Activated gamma-delta T cell treated with Interleukin-2 at 50 U/mL for 16 hours (primary cell): ENCODE data around the gene PARG.
"Not testable (repeated sequence)": the region's sequence is repeated elsewhere in the genome, so short reads cannot be mapped to it uniquely, and the experiment has no call there.

Experiments
- DNase-seq: peaks from one replicate; pipeline ENCODE4 v3.0.0-alpha.2; 2020

The PARG gene

DNA sequence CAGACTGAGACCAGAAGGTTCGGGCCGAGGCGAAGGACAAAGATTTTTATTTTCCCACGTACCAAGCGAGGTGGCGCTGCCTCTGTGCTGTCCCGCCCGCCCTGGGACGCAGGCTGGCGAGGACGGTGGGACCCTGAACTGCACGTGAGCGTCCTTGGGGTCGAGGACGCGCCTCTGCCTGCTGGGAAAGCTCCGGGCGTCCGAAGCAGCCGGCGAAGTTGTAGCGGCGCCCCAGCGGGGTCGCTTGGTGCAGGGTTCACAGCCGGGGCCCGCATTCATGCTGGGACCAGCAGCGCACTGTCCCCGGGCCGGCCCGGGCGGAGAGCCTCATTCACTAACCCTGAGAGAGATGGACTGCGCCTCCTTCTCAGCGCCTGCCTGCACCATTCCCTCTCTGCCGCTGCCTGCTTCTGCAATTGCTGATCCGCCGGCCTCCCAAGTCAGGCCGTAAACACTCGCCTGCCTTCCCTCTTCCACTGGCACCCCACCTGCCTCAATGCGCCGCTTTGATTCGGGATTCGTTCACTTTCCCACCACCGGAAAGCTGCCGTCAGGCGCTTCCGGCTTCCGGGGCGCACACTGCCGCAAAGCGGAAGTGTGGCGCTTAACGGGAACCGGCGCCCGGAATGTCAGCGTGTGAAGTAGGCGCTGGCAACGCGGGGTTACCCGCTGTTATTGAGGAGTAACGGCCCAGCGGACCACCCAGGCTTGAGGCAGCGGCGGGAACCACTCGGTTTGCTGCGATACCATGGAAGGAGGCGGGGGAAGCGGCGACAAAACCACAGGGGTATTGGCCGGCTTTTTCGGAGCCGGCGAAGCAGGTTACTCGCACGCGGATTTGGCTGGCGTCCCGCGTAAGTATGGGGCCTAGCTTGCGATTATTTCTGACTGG is at the start of gene PARG, which contains the start of gene TIMM23B:
TSS of gene PARG (minus strand) at position 581 of the 892 bp plus-strand sequence. CDS start at position 279, 302 bp downstream.
TSS of gene TIMM23B (plus strand) at position 607 of the 892 bp plus-strand sequence. CDS start at position 749, 142 bp downstream.
- DNase-seq, result peak; percentile 69

DNA sequence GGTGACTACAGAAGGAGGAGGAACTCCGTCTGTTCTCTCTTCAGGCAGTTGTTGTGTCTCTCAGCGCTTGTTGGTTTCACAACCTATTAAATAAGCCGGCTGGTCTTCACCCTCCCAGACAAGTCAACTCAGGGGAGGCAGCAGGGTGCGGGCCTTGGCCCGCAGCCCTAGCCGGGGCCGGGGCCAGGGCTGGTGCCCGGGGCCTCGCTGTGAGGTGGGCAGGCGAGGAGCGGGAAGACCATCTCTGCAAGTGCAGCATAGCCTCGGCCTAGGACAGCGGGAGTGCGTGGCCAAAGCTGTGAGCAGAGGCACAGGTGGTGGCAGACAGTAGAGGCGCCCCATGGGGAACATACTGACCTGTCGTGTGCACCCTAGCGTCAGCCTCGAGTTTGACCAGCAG is 46.5 kb upstream of the PARG start, which contains the start of gene AGAP6:
TSS of gene AGAP6 (plus strand) at position 31 of the 400 bp plus-strand sequence. CDS start at position 341, 310 bp downstream.
- not testable (repeated sequence) for DNase-seq

DNA sequence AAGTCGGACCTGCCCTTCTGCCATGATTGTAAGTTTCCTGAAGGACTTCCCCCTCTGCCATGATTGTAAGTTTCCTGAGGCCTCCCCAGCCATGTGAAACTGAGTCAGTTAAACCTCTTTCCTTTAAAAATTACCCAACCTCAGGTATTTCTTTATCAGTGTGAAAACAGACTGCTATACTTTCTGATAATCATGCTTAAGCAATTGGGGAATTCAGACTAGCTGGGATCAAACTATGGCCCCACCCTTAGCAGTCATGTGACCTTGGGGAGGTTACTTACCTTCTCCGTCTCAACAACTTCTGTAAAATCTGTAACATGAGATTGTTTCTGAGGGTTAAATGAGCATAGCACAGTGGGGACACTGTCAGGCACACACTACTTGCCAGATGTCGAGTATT is 45.4 kb upstream of the PARG start:
- DNase-seq, result not testable (repeated sequence)

DNA sequence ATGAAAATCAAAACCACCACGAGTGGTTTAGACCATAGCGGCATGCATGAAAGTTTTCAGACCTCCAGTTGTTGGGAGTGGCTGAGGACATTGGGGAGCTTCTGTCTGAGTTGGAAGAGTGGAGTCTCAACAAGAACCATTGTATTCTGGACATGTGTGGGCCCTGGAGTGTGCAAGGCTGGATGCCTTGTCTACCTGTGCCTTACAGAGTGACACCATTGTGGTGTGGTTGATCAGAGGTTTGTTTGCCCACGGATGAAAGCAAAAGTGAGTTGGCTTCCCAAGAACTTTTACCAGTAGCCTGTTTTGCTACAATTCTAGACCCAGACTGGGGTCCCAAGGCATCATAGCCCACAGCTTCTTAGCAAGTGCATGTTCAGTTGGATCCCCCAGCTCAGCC is 35.9 kb upstream of the PARG start:
- not testable (repeated sequence) for DNase-seq

DNA sequence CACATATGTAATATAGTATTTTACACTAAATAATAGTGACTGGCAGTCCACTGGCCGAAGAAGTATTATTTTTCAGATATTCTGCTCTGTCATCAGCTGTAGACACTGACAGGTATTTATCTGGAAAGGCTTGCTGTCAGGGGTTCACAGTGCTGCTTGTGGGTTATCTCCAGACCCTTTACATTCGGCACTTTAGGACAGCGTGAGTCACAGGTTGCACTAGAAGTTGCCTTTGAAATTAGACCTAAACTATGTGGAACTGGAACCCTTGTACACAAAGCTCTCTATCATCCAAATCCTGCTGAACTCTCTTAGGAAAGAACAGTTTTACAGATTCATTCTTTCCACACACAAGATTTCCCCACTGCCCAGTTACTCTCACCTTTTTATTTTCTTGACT is 30.3 kb upstream of the PARG start:
- DNase-seq, result not testable (repeated sequence)

DNA sequence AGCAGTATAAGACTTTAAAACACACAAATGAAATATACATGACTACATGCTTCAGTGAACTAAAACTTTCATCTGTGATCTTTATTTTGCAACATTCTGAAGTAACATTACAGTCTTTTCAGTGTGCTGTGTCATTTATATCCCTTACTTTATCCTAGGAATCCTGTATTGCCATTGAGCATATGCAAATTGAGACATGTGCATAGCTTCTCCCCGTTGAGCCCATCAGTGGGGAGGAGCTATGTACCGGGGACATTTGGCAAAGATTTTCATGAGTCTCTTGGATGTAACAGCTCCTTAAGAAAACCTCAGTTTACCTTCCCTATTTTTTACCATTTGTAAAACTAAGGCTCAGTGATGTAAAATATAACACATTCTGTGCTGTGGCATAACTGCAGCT is 29.6 kb upstream of the PARG start:
- DNase-seq, result not testable (repeated sequence)

DNA sequence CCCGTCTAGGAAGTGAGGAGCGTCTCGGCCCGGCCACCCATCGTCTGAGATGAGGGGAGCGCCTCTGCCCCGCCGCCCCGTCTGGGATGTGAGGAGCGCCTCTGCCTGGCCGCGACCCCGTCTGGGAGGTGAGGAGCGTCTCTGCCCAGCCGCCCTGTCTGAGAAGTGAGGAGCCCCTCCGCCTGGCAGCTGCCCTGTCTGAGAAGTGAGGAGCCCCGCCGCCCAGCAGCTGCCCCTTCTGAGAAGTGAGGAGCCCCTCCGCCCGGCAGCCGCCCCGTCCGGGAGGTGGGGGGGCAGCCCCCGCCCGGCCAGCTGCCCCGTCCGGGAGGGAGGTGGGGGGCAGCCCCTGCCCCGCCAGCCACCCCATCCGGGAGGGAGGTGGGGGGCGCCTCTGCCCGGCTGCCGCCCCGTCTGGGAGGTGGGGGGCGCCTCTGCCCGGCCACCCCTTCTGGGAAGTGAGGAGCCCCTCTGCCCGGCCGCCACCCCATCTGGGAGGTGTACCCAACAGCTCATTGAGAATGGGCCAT is 28.6 kb upstream of the PARG start:
- DNase-seq, result not testable (repeated sequence)

DNA sequence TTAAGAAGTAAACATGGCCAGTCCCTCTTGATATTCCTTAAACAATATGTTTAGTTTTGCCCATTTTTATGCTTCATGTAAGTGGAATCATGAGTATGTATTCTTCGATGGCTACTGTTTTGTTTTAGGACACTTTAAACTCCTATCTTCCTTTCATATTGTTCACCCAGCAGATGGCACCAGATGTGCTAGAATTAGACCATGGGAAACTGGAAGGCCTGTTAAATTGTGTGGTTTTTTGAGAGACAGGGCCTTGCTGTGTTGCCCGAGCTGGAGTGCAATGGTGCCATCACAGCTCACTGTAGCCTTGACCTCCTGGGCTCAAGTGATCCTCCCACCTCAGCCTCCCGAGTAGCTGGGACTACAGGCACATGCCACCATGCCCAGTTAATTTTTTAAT is 11.3 kb upstream of the PARG start:
- DNase-seq, result not testable (repeated sequence)

DNA sequence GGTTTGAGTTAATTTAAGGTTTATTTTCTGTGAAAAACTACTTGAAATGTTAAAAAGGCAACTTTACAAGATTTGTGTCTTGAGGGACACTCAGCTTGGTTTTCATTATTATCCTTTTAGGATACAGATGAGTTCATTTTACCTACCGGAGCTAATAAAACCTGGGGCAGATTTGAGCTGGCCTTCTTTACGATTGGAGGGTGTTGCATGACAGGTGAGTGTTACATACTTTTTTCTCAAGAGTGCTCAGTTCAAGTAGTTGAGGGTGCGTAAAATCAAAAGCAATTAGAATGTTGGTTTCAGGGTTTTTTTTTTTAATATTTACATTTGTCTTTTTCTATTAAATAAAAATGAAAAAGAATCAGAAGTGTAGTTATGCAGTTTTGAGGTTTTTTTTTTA is 10.2 kb upstream of the PARG start:
- DNase-seq, result not testable (repeated sequence)

DNA sequence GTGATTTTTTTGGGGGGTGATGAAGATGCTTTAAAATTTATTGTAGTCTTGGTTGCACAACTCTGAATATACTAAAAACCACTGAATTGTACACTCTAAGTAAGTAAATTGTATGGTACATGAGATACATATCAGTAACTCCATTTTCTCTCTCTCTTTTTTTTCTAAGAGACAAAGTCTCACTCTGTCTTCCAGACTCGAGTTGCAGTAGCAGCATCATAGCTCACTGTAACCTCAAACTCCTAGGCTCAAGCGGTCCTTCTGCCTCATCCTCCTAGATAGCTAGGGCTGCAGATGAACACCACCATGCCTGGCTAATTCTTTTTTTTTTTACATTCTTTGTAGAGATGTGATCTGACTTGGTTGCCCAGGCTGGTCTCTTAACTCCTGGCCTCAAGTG is 6.9 kb upstream of the PARG start:
- DNase-seq, result not testable (repeated sequence)

DNA sequence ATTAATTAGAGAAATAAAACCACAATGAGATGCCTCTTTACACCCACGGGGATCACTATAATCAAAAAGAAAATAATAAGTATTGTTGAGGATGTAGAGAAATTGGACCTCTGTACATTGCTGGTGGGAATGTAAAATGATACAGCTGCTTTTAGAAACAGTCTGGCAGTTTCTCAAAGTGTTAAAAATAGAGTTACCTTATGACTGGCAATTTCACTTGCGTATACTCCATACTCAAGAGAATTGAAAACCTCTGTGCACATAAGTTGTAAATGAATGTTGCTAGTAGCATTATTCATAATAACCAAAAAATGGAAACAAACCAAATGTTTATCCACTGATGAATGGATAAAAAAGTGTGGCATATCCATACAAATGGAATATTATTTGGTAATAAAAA is 6.3 kb upstream of the PARG start:
- DNase-seq, result not testable (repeated sequence)

DNA sequence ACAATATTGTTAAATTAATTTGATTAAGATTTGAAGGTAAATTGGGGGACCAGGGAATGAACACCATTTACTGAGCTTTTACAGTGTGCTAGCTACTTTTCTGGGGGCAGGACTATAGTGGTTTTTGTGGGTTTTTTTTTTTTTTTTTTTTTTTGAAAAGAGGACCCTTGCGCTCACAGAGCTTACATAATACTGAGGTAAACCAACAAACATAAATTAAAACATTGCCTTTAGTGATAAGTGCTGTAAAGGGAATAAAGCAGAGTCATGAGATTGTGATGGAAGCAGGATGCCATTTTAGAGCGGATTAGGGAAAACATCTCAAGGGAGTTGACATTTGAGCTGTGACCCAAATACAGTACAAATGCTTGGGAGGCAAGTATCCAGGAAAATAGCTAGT is 1.8 kb upstream of the PARG start:
- not testable (repeated sequence) for DNase-seq

DNA sequence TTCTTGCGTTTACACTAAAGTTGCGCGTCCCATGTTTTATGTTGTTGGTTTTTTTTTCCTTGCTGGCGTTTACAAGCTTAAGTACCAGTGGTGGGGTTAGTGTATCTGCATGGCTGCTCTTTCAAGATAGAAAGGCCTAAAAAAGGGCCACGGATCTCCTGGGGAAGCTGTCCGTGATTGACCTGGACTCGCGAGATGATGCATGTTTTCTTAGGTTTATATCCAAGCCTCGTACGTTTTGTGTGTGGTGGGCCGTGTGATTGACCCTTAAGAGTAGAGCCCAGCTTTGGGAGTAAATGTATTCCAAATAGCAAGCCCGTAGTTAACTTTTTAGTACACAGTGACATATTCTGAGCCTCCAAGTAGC is 495 bp upstream of the PARG start:
- DNase-seq, result not testable (repeated sequence)

DNA sequence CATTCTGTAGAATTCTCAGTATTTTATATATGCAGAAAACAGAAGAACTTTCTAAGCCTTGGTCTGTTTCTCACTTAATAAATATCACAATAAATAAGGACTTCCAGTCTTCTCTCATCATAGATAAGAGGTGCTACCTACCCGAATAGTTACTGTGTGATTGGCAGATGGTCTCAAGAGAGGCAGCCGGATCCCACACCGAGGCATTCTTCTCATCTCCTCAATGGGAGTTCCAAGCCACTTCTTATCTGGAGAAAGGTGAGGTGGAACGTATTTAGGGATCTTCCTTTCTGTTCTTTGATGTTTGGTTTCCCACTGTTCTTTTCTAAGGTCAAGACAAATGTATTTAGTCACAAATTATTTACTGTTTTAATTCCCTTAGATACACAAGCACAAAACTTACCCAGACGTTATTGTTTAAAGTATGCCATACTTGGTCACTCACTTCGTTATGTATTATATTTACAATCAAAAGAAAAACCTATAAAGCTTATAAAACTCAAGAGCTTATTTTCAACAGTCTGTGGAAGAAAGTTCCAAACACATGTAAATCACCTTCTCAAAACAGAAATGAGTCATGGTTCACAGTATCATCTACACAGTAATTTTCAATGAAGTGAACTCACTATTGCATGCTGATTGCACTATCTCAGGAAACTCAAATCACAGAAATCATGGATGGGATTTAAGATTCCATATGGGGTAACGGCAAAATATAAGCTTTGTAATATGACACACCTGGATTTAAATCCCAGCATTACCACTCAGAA is 9.7 kb downstream of the PARG start:
- not testable (repeated sequence) for DNase-seq

DNA sequence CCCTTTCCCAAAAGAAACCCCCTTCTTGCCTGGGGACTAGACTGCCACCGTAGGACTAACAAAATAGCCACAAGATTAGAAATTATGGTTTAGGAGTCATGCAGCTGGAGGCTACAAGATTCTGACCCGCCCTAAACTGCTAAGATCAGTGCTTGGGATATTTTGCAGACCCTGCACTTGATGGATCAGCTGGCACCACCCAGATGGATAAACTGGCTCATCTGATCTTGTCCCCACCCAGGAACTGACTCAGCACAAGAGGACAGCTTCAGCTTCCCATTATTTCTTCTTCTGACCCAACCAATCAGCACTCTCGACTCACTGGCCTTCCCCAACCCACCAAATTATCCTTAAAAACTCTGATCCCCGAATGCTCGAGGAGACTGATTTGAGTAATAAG is 10.6 kb downstream of the PARG start:
- not testable (repeated sequence) for DNase-seq

DNA sequence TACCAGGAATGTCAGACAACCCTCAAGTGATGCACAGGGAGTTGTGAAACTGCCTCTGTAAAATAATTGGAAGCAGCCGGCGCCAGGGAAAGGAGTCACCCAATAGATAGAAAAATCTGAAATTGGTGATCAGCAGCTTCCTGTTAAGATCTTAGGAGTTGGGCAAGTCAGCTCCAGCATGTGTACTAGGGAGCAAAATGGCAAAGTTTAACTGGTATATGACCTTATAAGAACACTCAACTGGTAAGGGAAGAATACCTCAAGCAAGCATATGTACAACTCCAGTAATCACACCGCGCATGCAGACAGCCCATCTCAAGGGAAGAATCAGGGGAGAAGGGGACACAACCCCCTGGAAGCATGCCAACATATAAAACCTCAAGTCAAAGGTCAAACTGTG is 18.3 kb downstream of the PARG start:
- not testable (repeated sequence) for DNase-seq

DNA sequence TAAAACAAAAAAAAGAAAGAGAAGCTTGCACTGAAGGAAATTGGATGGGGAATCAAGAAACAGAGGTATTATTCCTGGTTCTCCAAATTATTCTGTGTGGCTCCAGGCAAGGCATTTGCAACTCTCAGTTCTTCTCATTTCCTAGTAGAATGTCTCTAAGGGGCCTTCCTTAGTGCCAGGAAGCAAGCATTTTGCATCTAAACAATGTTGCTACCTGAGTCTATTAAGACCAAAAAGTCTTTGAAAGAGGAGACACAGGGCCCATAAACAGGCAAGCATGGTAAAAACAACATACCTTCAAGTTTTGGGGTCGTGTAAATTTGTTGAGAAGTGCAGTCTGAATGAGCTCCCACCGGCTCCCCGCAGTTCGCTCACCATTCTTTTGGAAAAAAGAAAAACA is 19.8 kb downstream of the PARG start:
- not testable (repeated sequence) for DNase-seq

DNA sequence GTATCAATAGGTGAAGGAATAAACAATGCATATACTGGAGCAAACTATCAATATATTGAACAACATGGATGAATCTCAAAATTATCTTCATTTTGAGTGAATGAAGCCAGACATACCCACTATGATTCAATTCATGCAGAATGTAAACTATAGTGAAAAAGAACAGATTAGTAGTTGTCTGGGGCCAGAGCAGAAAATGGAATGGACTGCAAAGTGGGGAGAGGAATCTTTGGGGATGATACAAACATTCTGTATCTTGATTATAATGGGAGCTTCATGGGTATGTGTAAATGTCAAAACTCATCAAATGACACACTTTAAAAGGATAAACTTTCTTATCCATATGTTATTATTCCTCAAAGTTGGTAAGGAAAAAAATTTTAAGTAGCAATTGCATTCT is 23.9 kb downstream of the PARG start:
- not testable (repeated sequence) for DNase-seq

DNA sequence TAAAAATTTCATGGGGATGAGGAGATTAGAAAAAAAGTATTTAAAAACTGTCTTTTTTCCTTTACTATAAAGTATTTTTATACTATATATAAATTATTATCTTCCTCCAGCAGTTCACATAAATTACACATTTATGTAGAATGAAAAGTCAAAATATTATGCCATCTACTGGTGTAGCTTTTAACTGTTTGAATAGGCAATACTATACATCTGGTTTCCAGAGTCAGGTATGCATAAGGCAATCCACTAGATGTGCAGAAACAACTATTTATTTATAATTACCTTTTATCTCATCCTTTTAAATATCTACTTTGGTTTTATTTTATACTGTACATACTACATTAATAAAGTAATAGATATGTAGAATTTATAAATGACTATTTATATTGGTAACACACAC is 25.4 kb downstream of the PARG start:
- not testable (repeated sequence) for DNase-seq

DNA sequence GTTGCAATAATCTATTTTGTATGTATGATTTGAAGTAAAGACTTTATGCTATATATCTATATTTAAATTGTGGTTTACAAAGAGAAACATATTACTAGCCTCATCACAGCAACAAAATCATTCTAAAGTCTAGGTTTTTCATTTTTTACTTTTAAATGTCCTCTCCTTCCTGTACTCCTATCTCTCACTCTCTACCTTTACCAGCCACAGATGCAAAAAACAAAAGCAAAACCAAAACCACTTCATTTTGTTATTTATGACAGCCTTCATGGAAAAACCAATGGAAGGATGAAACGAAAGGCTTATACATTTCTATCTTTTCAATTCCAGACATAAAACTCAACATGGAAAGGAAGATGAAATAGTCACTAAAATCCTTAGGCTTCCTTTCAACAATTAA is 31.5 kb downstream of the PARG start:
- not testable (repeated sequence) for DNase-seq

DNA sequence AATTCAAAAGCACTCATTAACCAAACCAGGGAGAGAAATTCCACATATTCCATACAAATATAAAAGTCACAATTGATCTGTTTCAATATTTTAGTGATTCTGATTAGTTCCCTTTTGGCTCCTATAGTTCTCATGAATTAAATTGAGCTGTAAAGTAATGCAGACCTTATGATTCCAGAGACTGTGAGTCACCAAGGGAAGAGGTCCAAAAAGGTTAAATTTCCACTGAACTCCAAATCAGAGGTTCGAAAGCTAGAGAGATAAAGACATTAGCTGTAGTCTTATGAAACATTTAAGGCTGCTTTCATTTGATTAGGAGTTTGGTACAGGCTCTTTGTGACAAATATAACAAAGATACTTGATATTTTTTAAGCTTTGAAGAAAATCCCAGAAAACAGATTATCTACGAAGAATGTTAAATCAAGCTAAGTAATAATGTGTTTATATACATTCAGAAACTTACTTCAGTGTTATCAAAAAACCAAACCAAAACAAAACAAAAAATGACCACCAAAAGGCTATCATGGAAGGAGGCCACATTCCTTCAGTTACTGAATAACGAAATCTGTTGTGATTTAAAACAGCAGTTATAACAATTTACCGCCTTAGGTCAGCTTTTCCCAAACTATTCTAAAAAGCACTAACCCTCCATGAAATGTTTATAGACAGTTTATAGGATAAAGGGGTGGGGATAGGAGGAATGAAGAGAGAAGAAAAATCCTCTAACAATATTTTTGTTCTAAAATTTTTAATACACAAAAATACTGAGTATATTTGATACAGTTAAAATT is 33.3 kb downstream of the PARG start:
- not testable (repeated sequence) for DNase-seq

DNA sequence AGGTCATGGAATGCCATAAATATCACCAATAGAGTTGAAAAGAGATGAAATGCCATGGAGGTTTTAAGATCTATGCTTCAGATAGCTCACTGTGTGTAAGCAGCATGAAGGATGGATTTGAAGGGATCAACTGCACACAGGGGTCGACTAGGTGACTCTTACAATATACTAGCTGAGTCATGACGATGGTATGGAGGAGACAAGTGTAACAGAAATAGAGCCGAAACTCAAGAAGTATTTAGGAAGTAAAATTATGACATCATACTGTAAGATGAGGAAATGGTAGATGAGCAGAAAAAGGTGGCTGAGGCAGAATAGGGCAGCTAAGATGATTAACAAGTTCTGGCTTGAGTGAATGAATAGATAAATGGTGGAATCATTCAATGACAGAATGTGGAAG is 38.0 kb downstream of the PARG start:
- not testable (repeated sequence) for DNase-seq
